CD14-positive monocyte (primary cell): ENCODE results near the gene KLF13. TPM values are rescaled to one million over a fixed set of nuclear protein-coding genes. Genes with fewer than 3 reads are reported as not detected.

Source experiments
- DNase-seq, 3 donors: peaks; one replicate each; pipeline ENCODE4 v3.0.0-alpha.2; 2011 to 2022
- H2AFZ ChIP-seq: 2 replicates; pipeline ENCODE4 v1.6.0; 2012; ENCODE audit warnings: mild to moderate bottlenecking, low read depth, low read length, inconsistent platforms; ENCODE audit not compliant: insufficient read depth, poor library complexity, severe bottlenecking
- H3K27ac ChIP-seq, 2 donors: 1 replicate in 1 of 2; 2 replicates in 1 of 2; pipeline ENCODE4 v1.5.1; 2012 to 2013; ENCODE audit warnings: low read length in 2 of 2, control low read depth in 1 of 2, inconsistent platforms in 1 of 2, low read depth in 1 of 2, mild to moderate bottlenecking in 1 of 2
- H3K27me3 ChIP-seq, 2 donors: one replicate each; pipeline versions ENCODE4 v1.6.0 to v1.6.1; 2011 to 2013; ENCODE audit warnings: low read length in 2 of 2; ENCODE audit not compliant: control insufficient read depth in 2 of 2, insufficient read depth in 2 of 2
- H3K36me3 ChIP-seq, 2 donors: replicated peaks in 1 of 2; 1 replicate in 1 of 2; 2 replicates in 1 of 2; pipeline versions ENCODE4 v1.5.1 to v1.6.1; 2012 to 2013; ENCODE audit warnings: low read length in 2 of 2, control low read depth in 1 of 2, inconsistent platforms in 1 of 2, mild to moderate bottlenecking in 1 of 2; ENCODE audit not compliant: insufficient read depth in 2 of 2, control insufficient read depth in 1 of 2
- H3K4me1 ChIP-seq, 2 donors: 1 replicate in 1 of 2; 2 replicates in 1 of 2; pipeline versions ENCODE4 v1.5.1 to v1.6.1; 2012 to 2013; ENCODE audit warnings: low read length in 2 of 2, control low read depth in 1 of 2, inconsistent platforms in 1 of 2, mild to moderate bottlenecking in 1 of 2, moderate library complexity in 1 of 2; ENCODE audit not compliant: insufficient read depth in 2 of 2, control insufficient read depth in 1 of 2
- H3K4me2 ChIP-seq: replicated peaks from 2 replicates; pipeline ENCODE3; 2012; ENCODE audit warnings: low read length, moderate library complexity, mild to moderate bottlenecking; ENCODE audit not compliant: poor library complexity, severe bottlenecking; ENCODE audit errors: extremely low read depth
- H3K4me3 ChIP-seq, 3 experiments: fragments of 200-600 bp in 1 of 3; sonication (generic) in 1 of 3; replicated peaks in 1 of 3; 1 replicate in 2 of 3; 2 replicates in 1 of 3; pipeline ENCODE4 v1.5.1; 2011 to 2013; ENCODE audit warnings: low read length in 3 of 3, mild to moderate bottlenecking in 3 of 3, control low read depth in 2 of 3, low read depth in 2 of 3, inconsistent platforms in 1 of 3, moderate library complexity in 1 of 3
- H3K79me2 ChIP-seq: 2 replicates; pipeline ENCODE4 v1.6.0; 2012; ENCODE audit warnings: mild to moderate bottlenecking, control low read depth, inconsistent platforms, low read length, moderate library complexity; ENCODE audit not compliant: insufficient read depth
- H3K9ac ChIP-seq: 2 replicates; pipeline ENCODE4 v1.6.0; 2017; ENCODE audit warnings: low read length, mild to moderate bottlenecking; ENCODE audit not compliant: insufficient read depth, poor library complexity, severe bottlenecking
- H3K9me3 ChIP-seq, 2 donors: replicated peaks in 1 of 2; 1 replicate in 1 of 2; 2 replicates in 1 of 2; pipeline versions ENCODE4 v1.5.1 to v1.6.1; 2012 to 2013; ENCODE audit warnings: low read length in 2 of 2, control low read depth in 1 of 2; ENCODE audit not compliant: control insufficient read depth in 1 of 2, insufficient read depth in 1 of 2
- H4K20me1 ChIP-seq: 2 replicates; pipeline ENCODE4 v1.6.0; 2012; ENCODE audit warnings: mild to moderate bottlenecking, low read length, control low read depth, moderate library complexity; ENCODE audit not compliant: insufficient read depth
- H3K27ac Mint-ChIP-seq, 7 donors: one replicate each; pipeline ENCODE4 v1.8.0; 2020; ENCODE audit warnings: mild to moderate bottlenecking in 7 of 7, mixed read lengths in 7 of 7, moderate library complexity in 6 of 7, inconsistent platforms in 2 of 7
- H3K27me3 Mint-ChIP-seq, 3 donors: one replicate each; pipeline ENCODE4 v1.8.0; 2021 to 2022; ENCODE audit warnings: low read depth in 3 of 3, mild to moderate bottlenecking in 3 of 3, mixed read lengths in 3 of 3, moderate library complexity in 3 of 3, inconsistent platforms in 1 of 3
- H3K36me3 Mint-ChIP-seq, 2 donors: one replicate each; pipeline ENCODE4 v1.8.0; 2020; ENCODE audit warnings: mixed read lengths in 2 of 2, inconsistent platforms in 1 of 2, mild to moderate bottlenecking in 1 of 2
- H3K4me1 Mint-ChIP-seq: one replicate; pipeline ENCODE4 v1.8.0; 2020; ENCODE audit warnings: mild to moderate bottlenecking, mixed read lengths
- H3K4me3 Mint-ChIP-seq, 2 donors: one replicate each; pipeline ENCODE4 v1.8.0; 2020; ENCODE audit warnings: mild to moderate bottlenecking in 2 of 2, mixed read lengths in 2 of 2, moderate library complexity in 1 of 2
- H3K9me3 Mint-ChIP-seq, 7 donors: one replicate each; pipeline ENCODE4 v1.8.0; 2020 to 2022; ENCODE audit warnings: mixed read lengths in 7 of 7, mild to moderate bottlenecking in 6 of 7, moderate library complexity in 6 of 7, inconsistent platforms in 2 of 7
- CTCF ChIP-seq: fragments of 200-600 bp; IDR thresholded peaks from one replicate; pipeline ENCODE4 v1.8.0; 2022; ENCODE audit warnings: antibody characterized with exemption, mild to moderate bottlenecking
- WGBS: methylation state at CpG from one replicate; pipeline ENCODE4 v1.1.5; 2013; ENCODE audit warnings: missing lambda C conversion rate; ENCODE audit not compliant: insufficient coverage; 5-methylcytosine and 5-hydroxymethylcytosine counted together
- intact Hi-C, 2 donors: fragments of 100-400 bp; cut with micrococcal nuclease; formaldehyde crosslinking; loops; one replicate each; pipeline versions ENCODE4 v1.15.0 to v1.15.1; 2023
- polyA plus RNA-seq, 3 donors: library from polyadenylated mRNA; depleted of rRNA in 1 of 3; unstranded in 2 of 3; stranded (reverse) in 1 of 3; fragments of 300-500 nt in 2 of 3; fragments of >200 nt in 1 of 3; fragmentation: Illumina TruSeq in 2 of 3; gene quantifications; 1 replicate in 2 of 3; 2 replicates in 1 of 3; pipeline ENCODE4 v1.2.3, GENCODE V29; 2012 to 2021

Gene KLF13
- polyA plus RNA-seq, 3 donors: 22.5 to 121 (median 28.0) TPM

DNA sequence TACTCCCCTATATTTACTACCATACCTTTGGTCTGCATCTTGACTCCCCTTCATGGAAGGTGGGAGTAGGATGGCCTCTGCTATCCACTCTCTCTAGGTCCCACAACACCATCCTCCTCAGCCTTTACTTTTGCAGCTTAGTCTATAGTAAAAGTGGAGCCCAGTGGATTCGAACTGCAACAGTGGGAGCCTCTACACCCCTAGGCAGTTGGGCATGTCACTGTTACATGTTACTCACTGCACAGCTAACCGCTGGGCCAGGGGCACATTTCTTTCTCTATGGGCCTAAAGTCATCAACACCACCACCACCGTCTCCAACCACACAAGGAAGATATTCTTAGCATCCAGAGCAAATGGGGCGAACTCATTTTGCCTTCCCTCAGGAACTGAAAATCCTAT, 62.9 kb downstream of the KLF13 start:
- DNase-seq: no peak
- Mint-ChIP-seq H3K27me3 (peaks cover 28 to 55% (median 52%) of the 10 kb centered on the region in 3 donors), H3K4me3 (no peak overlapping the region), H3K27ac (peak overlapping the region in 2 of 7 donors; percentile 20 to 33), H3K4me1 (peaks cover 22% of the 10 kb centered on the region), H3K9me3 (peaks cover 0 to 16% (median 6%) of the 10 kb centered on the region in 7 donors), H3K36me3 (peaks cover 0 to 12% of the 10 kb centered on the region in 2 donors)
- Histone ChIP-seq H3K79me2 (no peaks in the 10 kb centered on the region), H3K36me3 (no peaks in the 10 kb centered on the region), H3K9ac (no peak overlapping the region), H3K4me3 (no peak overlapping the region), H3K4me1 (peaks cover 11 to 18% of the 10 kb centered on the region in 2 donors), H3K9me3 (peaks cover 0 to 3% of the 10 kb centered on the region in 2 donors), H3K27ac (no peak overlapping the region), H4K20me1 (peaks cover 11% of the 10 kb centered on the region), H2AFZ (no peak overlapping the region), H3K4me2 (no peak overlapping the region), H3K27me3 (peaks cover 11 to 35% of the 10 kb centered on the region in 2 donors)
- intact Hi-C loops: no loop called here
- TF ChIP-seq CTCF: no peak
- no CpG with 5 or more reads among the region's 4 CpGs for WGBS

GRCh38 chr15:31390029-31390428, 63.4 kb downstream of the KLF13 start:
- Mint-ChIP-seq H3K36me3 (peaks cover 0 to 11% of the 10 kb centered on the region in 2 donors), H3K27me3 (peaks cover 32 to 59% (median 54%) of the 10 kb centered on the region in 3 donors), H3K4me1 (peaks cover 22% of the 10 kb centered on the region), H3K4me3 (no peak overlapping the region), H3K27ac (no peak overlapping the region), H3K9me3 (peaks cover 0 to 14% (median 6%) of the 10 kb centered on the region in 7 donors)
- H3K9me3 ChIP-seq: peaks cover 0 to 3% of the 10 kb centered on the region in 2 donors
- no peak overlapping the region for H3K27ac ChIP-seq
- WGBS: 96% methylated on average over 3 of the region's 3 CpGs
- no peak overlapping the region for H3K9ac ChIP-seq
- H3K27me3 ChIP-seq: peaks cover 11 to 35% of the 10 kb centered on the region in 2 donors
- no peak overlapping the region for H3K4me2 ChIP-seq
- no peak for DNase-seq
- H3K79me2 ChIP-seq: no peaks in the 10 kb centered on the region
- intact Hi-C loops: loop anchor here (5.0 to 10.0 kb wide), 3 partner anchors 38 to 95 kb away; no protein-coding TSS in a partner anchor
- H2AFZ ChIP-seq: no peak overlapping the region
- H3K4me1 ChIP-seq: peaks cover 11 to 18% of the 10 kb centered on the region in 2 donors
- no peak overlapping the region for H3K4me3 ChIP-seq
- no peaks in the 10 kb centered on the region for H3K36me3 ChIP-seq
- TF ChIP-seq CTCF: no peak
- peaks cover 7% of the 10 kb centered on the region for H4K20me1 ChIP-seq
